D721Med (cell line): ENCODE results near the gene PITPNC1.
"Not testable (repeated sequence)": the region's sequence is repeated elsewhere in the genome, so short reads cannot be mapped to it uniquely, and the experiment has no call there.

Experiments used
- DNase-seq: peaks from one replicate; pipeline ENCODE4 v3.0.0; 2011; ENCODE audit warnings: low spot score; ENCODE audit not compliant: insufficient read length
- FAIRE-seq: peaks from 2 replicates; lab custom pipeline; 2011; peaks lifted over from hg19 to GRCh38; lab: Jason Lieb, UNC
- CTCF ChIP-seq: IDR thresholded peaks from 2 replicates; pipeline ENCODE4 v1.5.1; 2012; ENCODE audit warnings: mild to moderate bottlenecking, control low read depth; ENCODE audit not compliant: insufficient read depth; ENCODE audit errors: missing control alignments

PITPNC1 gene

DNA sequence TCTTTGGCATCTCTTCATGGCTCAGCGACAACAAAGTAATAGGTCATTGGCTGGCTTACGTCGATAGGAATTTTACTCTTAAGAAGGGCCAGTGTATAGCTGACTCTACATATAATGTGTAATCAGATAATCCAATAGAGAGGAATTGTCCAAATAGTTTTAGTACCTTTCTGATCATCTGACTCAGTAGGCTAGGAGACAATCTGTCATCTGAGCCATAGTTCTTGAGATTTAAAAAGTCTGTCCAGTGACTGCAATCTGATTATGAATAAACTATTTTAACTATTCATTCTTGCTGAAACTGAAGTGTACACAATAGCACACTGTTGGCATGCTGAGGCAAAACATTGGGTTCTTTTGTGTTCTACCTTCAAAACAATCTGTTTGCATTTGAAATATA is 319.3 kb downstream of the PITPNC1 start:
- TF ChIP-seq CTCF = no peak
- no peak for FAIRE-seq
- no peak for DNase-seq

DNA sequence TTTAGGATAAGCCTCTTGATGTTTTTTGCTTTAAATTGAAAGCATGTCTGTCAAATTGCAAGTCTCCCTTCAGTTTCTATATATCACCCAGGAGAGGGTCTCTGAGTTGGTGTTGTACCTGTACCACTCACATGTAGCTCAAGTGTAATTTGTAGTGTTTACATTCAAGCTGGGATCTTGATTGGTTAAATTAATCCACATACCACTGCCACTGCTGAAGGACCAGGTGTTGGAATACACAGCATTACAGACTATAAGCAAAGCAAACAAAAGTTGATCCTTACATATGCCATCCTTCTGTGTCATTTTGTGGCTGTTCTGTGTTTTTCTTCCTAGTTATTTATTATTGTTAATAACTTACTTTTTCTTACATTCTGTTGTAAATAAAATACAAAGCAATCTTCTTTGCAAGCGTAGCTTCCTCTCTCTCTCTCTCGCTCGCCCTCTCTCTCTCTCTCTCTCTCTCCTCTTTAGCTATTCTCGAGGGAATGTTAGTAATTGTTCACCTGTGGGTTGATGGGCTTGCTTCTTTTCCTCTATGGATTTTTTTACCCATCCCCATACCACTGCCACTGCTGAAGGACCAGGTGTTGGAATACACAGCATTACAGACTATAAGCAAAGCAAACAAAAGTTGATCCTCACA is 319.9 kb downstream of the PITPNC1 start:
- DNase-seq (no peak), FAIRE-seq (no peak)
- no peak for TF ChIP-seq CTCF

- DNase-seq (no peak), FAIRE-seq (no peak)
- no peak for TF ChIP-seq CTCF
Observed at GRCh38 chr17:67700037-67700724, 323.1 kb downstream of the PITPNC1 start.

DNA sequence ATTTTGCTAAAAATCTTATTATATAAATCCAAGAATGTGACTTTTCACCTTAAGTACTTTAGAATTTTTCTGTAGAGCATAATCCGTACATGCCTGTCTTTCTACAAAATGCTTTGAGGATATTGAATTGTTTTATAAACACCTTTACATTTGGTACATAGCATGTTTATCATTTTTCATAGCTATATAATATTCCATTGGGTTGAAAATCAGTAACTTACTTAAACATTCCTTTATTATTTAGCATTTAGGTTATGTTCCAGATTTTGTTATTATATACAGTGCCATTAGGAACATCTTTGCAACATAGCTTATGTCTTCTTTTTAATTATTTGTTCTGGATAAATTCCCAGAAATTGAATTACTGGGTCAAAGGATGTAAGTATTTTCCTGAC is 323.6 kb downstream of the PITPNC1 start:
- FAIRE-seq (no peak), DNase-seq (no peak)
- TF ChIP-seq CTCF = no peak

- DNase-seq, FAIRE-seq: not testable (repeated sequence)
Observed at GRCh38 chr17:67702861-67703260, 325.8 kb downstream of the PITPNC1 start.

GRCh38 chr17:67707442-67707841 is 330.4 kb downstream of the PITPNC1 start:
- DNase-seq (no peak), FAIRE-seq (no peak)
- no peak for TF ChIP-seq CTCF

- no peak for DNase-seq
- FAIRE-seq = no peak
- no peak for TF ChIP-seq CTCF
Observed at GRCh38 chr17:67708378-67708777, 331.3 kb downstream of the PITPNC1 start.
